Kidney epithelial cell (primary cell): ENCODE data around the gene PPIH. TPM values are rescaled to one million over a fixed set of nuclear protein-coding genes. Genes with fewer than 3 reads are reported as not detected.
"Not testable (repeated sequence)": the region's sequence is repeated elsewhere in the genome, so short reads cannot be mapped to it uniquely, and the experiment has no call there.

Experiments
- DNase-seq: peaks from one replicate; pipeline ENCODE4 v3.0.0-alpha.2; 2010; ENCODE audit warnings: low read depth
- H3K27me3 ChIP-seq: 2 replicates; pipeline ENCODE4 v1.6.0; 2011; ENCODE audit warnings: low read length; ENCODE audit not compliant: control insufficient read depth, insufficient read depth
- H3K36me3 ChIP-seq: 2 replicates; pipeline ENCODE4 v1.5.1; 2011; ENCODE audit warnings: low read length; ENCODE audit not compliant: control insufficient read depth, insufficient read depth
- H3K4me3 ChIP-seq: 2 replicates; pipeline ENCODE4 v1.5.1; 2011; ENCODE audit warnings: low read depth, mild to moderate bottlenecking, control low read depth, low read length
- total RNA-seq: library from RNA; depleted of rRNA; stranded (reverse); fragments of >200 nt; gene quantifications from 2 replicates; pipeline ENCODE4 v1.2.3, GENCODE V29; 2015
- TF ChIP-seq, protein P1 (sequence below): IDR thresholded peaks from 2 replicates; pipeline ENCODE4 v1.5.1; 2011; ENCODE audit warnings: mild to moderate bottlenecking, moderate library complexity, low read length, control low read depth, inconsistent platforms; ENCODE audit not compliant: insufficient read depth, poor library complexity, severe bottlenecking

PPIH gene
- total RNA-seq = 33.1 and 43.7 TPM in 2 replicates

DNA sequence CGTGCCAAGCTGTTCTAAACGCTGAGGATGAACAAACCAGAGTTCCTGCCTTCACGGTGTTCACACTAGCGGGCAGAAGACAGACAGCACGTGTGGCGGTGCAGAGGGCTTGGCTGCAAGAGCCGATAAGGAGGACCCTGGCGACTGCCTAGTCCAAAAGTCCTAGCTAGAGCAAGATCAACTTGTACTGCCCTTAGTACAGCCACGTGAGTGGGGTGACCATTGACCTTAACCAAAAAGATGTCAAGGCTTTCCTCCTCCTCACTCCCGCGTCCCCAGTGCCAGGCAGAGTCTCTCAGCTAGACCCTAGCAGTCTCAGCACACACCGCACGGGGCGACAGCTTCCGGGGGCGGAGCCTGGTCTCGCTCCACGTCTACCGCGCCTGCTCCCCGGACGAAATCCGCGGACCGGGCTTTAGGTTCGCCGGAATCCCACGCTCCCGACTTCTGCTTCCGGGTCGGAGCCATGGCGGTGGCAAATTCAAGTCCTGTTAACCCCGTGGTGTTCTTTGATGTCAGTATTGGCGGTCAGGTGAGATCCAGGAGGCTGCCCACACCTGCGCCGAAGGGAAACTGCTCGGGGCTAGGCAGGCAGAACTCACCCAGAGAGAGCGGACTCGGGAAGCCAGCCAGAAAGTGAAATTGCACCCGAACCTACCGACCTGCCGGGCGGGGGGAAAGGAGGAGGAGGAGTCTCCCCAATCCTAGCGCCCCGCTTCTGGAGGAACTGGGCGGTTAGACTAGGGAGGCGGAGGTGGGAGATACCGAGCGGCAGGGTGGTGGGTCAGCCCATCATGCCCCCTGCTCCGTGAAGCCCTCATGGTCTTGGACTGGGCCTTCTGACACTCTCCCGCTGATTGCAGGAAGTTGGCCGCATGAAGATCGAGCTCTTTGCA lies at the start of gene PPIH:
Gene PPIH, plus strand, starts transcription at position 443 of the 896 bp plus-strand sequence. Its CDS starts 24 bp downstream, at position 467.
- TF ChIP-seq, protein P1, sequence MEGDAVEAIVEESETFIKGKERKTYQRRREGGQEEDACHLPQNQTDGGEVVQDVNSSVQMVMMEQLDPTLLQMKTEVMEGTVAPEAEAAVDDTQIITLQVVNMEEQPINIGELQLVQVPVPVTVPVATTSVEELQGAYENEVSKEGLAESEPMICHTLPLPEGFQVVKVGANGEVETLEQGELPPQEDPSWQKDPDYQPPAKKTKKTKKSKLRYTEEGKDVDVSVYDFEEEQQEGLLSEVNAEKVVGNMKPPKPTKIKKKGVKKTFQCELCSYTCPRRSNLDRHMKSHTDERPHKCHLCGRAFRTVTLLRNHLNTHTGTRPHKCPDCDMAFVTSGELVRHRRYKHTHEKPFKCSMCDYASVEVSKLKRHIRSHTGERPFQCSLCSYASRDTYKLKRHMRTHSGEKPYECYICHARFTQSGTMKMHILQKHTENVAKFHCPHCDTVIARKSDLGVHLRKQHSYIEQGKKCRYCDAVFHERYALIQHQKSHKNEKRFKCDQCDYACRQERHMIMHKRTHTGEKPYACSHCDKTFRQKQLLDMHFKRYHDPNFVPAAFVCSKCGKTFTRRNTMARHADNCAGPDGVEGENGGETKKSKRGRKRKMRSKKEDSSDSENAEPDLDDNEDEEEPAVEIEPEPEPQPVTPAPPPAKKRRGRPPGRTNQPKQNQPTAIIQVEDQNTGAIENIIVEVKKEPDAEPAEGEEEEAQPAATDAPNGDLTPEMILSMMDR = peak; percentile 3
- no peaks in the 10 kb centered on the region for H3K36me3 ChIP-seq
- DNase-seq = peak; percentile 74

DNA sequence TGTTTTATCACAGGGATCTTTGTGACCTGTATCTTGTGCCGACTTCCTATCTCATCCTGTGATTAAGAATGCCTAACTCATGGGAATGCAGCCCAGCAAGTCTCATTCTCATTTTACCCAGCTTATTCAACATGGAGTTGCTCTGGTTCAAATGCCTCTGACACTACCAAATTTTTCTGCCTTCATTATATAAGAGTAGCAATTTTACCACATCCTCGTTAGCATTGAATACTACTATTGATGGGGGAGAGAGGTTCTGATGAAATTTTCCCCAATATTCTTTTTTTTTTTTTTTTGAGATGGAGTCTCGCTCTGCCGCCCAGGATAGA lies 44.5 kb upstream of the PPIH start:
- TF ChIP-seq, protein P1 = no peak
- H3K4me3 ChIP-seq = no peak overlapping the region
- no peak for DNase-seq
- H3K27me3 ChIP-seq = no peaks in the 10 kb centered on the region
- H3K36me3 ChIP-seq = no peaks in the 10 kb centered on the region

More for the DNA sequence above, at the start of gene PPIH:
- H3K4me3 ChIP-seq = peak within 1 kb of the TSS; percentile 90
- no peaks in the 10 kb centered on the region for H3K27me3 ChIP-seq

DNA sequence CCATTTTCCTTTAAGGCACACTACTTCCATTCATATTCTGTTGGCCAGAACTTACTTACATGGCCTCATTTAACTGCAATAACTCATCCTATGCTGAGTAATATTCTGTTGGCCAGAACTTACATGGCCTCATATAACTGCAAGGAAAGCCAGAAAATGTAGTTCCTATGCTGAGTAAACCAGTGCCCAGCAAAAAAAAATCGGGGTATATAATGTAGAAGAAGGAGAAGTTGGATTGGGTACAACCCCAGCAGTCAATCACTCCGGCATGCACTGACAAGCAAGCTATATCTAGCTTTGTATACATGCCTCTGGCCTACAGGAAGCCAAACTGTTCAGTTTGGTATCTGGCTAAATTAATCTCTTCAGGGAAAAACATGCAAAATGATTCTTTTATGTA lies 39.4 kb upstream of the PPIH start:
- H3K36me3 ChIP-seq = no peaks in the 10 kb centered on the region
- TF ChIP-seq, protein P1 = no peak
- no peaks in the 10 kb centered on the region for H3K27me3 ChIP-seq
- no peak overlapping the region for H3K4me3 ChIP-seq
- DNase-seq = no peak

DNA sequence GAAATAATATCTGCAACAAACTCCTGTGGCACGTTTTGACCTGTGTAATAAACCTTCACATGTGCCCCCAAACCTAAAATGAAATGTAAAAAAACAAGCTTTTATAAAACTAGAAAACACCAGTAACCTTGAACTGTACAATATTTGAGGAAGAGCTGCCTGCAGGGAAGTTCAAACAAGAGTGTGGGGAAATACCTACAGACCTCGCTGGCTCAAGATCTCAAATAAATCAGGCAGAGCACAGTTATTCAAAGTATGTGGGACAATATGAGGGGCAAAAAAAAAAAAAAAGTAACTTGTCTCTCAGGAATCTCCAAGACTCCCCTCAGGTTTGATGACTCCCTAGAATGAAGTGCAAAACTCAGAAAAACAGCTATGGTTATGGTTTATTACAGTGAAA lies 37.9 kb upstream of the PPIH start:
- H3K27me3 ChIP-seq = no peaks in the 10 kb centered on the region
- no peaks in the 10 kb centered on the region for H3K36me3 ChIP-seq
- TF ChIP-seq, protein P1 = no peak
- no peak for DNase-seq
- no peak overlapping the region for H3K4me3 ChIP-seq

DNA sequence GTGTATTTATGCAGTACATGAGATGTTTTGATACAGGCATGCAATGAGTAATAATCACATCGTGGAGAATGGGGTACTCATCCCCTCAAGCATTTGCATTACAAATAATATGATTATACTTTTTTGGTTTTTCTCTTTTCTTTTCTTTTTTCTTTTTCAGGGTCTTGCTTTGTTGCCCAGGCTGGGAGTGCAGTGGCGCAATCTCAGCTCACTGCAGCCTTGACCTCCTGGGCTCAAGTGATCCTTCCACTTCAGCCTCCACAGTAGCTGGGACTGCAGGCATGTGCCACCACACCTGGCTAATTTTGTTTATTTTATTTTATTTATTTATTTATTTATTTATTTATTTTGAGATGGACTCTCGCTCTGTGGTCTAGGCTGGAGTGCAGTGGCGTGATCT lies 37.0 kb upstream of the PPIH start:
- not testable (repeated sequence) for H3K4me3 ChIP-seq, DNase-seq, H3K27me3 ChIP-seq, H3K36me3 ChIP-seq

DNA sequence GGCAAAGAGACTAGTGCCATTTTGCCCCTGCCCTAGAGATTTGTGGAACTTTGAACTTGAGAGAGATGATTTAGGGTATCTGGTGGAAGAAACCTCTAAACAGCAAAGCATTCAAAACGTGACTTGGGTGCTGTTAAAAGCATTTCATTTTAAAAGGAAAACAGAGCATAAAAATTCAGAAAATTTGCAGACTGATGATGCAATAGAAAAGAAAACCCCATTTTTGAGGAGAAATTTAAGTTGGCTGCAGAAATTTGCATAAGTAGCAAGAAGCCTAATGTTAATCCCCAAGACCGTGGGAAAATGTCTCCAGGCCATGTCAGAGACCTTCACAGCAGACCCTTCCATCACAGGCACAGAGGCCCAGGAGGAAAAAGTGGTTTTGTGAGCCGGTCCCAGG lies 31.0 kb upstream of the PPIH start:
- H3K36me3 ChIP-seq, H3K4me3 ChIP-seq, H3K27me3 ChIP-seq, DNase-seq: not testable (repeated sequence)

DNA sequence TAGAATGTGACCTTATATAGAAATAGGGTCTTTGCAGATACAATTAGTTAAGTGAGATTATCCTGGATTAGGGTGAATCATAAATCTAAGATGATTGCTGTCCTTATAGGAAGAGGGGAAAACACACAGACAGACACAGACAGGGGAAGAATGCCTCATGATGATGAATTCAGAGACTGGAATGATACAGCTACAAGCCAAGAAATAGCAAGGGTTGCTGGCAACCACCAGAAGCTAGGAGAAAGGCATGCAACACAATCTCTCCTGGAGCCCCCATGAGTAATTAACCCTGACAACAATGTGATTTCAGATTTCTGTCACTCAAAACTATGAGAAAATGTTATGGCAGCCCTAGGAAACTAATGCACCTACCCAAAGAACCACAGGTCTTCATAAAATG lies 19.1 kb upstream of the PPIH start:
- TF ChIP-seq, protein P1 = no peak
- Histone ChIP-seq H3K36me3 (no peaks in the 10 kb centered on the region), H3K27me3 (no peaks in the 10 kb centered on the region), H3K4me3 (no peak overlapping the region)
- no peak for DNase-seq
